Upper lobe of left lung (tissue), 4 donors: ENCODE data around the gene MORN1.

ENCODE experiments used
- CTCF ChIP-seq, 6 experiments: fragments of 450-650 bp in 4 of 6; fragments of 200-600 bp in 2 of 6; sonication (generic) in 2 of 6; IDR thresholded peaks; one replicate each; pipeline ENCODE4 v1.5.1; 2016 to 2019; ENCODE audit warnings: antibody characterized with exemption in 6 of 6
- EP300 ChIP-seq, 4 donors: sonication (generic); formaldehyde crosslinking; IDR thresholded peaks; one replicate each; pipeline ENCODE4 v1.5.1; 2017; ENCODE audit warnings: antibody characterized with exemption in 4 of 4, control low read depth in 2 of 4
- POLR2A ChIP-seq, 4 donors: fragments of 450-650 bp; IDR thresholded peaks; one replicate each; pipeline ENCODE4 v1.5.1; 2016 to 2017; ENCODE audit warnings: antibody characterized with exemption in 4 of 4, mild to moderate bottlenecking in 2 of 4
- POLR2AphosphoS5 ChIP-seq, 2 donors: sonication (generic); formaldehyde crosslinking; IDR thresholded peaks; one replicate each; pipeline ENCODE4 v1.5.1; 2017; ENCODE audit warnings: antibody characterized with exemption in 2 of 2

- TF ChIP-seq CTCF (IDR thresholded peaks at IDR 0.05) (peak; percentile 36 to 54 (median 48)), POLR2A (IDR thresholded peaks at IDR 0.05) (no peak), POLR2AphosphoS5 (IDR thresholded peaks at IDR 0.05) (no peak), EP300 (IDR thresholded peaks at IDR 0.05) (no peak)
Observed at GRCh38 chr1:2311184-2312032, 79.9 kb downstream of the MORN1 start.
